Cardiac fibroblast (primary cell): Measurements from ENCODE around the gene COTL1.

ENCODE experiments used
- DNase-seq, 2 donors: peaks; one replicate each; pipeline versions ENCODE4 v3.0.0 to v3.0.0-alpha.2; 2010; ENCODE audit warnings: low read depth in 2 of 2
- H3K4me3 ChIP-seq, 2 donors: replicated peaks in 1 of 2; 1 replicate in 1 of 2; 2 replicates in 1 of 2; pipeline ENCODE4 v1.5.1; 2011; ENCODE audit warnings: low read depth in 2 of 2, low read length in 2 of 2, mild to moderate bottlenecking in 2 of 2, moderate library complexity in 1 of 2
- CTCF ChIP-seq: IDR thresholded peaks from one replicate; pipeline ENCODE4 v1.5.1; 2011; ENCODE audit warnings: low read depth, mild to moderate bottlenecking, low read length, inconsistent platforms

The COTL1 gene

GRCh38 chr16:84660973-84661372, 43.1 kb upstream of the COTL1 start:
- TF ChIP-seq CTCF: no peak
- peak in 1 of 2 donors; percentile 70 for DNase-seq
- no peak overlapping the region for H3K4me3 ChIP-seq

GRCh38 chr16:84659656-84660300, 41.9 kb upstream of the COTL1 start:
- no peak for DNase-seq
- H3K4me3 ChIP-seq: no peak overlapping the region
- no peak for TF ChIP-seq CTCF

- DNase-seq: no peak
- no peak overlapping the region for H3K4me3 ChIP-seq
- no peak for TF ChIP-seq CTCF
Observed at GRCh38 chr16:84658690-84659089, 40.8 kb upstream of the COTL1 start.

GRCh38 chr16:84657229-84657837, 39.5 kb upstream of the COTL1 start:
- no peak for TF ChIP-seq CTCF
- H3K4me3 ChIP-seq: no peak overlapping the region
- DNase-seq: no peak

GRCh38 chr16:84656649-84657048, 38.8 kb upstream of the COTL1 start:
- no peak overlapping the region for H3K4me3 ChIP-seq
- TF ChIP-seq CTCF: no peak
- DNase-seq: no peak

DNA sequence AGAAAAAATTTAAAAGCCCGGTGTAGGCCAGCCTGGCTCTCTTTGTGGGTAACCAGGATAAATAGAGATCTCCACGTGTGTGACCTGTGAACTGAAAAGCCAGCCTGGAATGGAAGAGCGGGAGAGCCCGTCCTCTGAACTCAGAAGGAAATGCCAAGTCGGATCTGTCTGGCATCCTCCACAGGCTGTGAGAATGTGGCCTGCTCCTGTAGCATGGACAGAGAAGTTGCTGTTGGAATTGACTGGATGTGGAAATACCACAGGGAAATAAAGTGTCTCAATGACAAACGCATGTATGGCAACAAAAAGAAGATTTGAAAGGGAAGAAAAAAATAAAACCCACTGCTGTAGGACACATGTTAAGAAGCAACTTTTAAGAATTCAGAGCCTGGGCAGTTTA, 37.1 kb upstream of the COTL1 start:
- DNase-seq: no peak
- H3K4me3 ChIP-seq: no peak overlapping the region
- no peak for TF ChIP-seq CTCF
